Mucosa of rectum (tissue), 2 donors: ENCODE results near the gene ACTRT3.

Source experiments
- H3K27ac ChIP-seq, 2 donors: one replicate each; pipeline ENCODE4 v1.7.0; 2013; ENCODE audit warnings: inconsistent platforms in 2 of 2, low read depth in 2 of 2, low read length in 2 of 2
- H3K27me3 ChIP-seq, 2 donors: one replicate each; pipeline ENCODE4 v1.7.0; 2013; ENCODE audit warnings: low read length in 2 of 2; ENCODE audit not compliant: control insufficient read depth in 2 of 2, insufficient read depth in 2 of 2
- H3K36me3 ChIP-seq, 2 donors: one replicate each; pipeline ENCODE4 v1.7.0; 2013; ENCODE audit warnings: low read length in 2 of 2; ENCODE audit not compliant: control insufficient read depth in 2 of 2, insufficient read depth in 2 of 2
- H3K4me1 ChIP-seq, 2 donors: one replicate each; pipeline ENCODE4 v1.7.0; 2013; ENCODE audit warnings: low read length in 2 of 2, mild to moderate bottlenecking in 1 of 2; ENCODE audit not compliant: control insufficient read depth in 2 of 2, insufficient read depth in 2 of 2
- H3K4me3 ChIP-seq, 2 donors: one replicate each; pipeline ENCODE4 v1.7.0; 2013; ENCODE audit warnings: low read length in 2 of 2
- H3K9ac ChIP-seq, 2 donors: one replicate each; pipeline ENCODE4 v1.7.0; 2013; ENCODE audit warnings: low read length in 2 of 2, low read depth in 1 of 2, mild to moderate bottlenecking in 1 of 2
- H3K9me3 ChIP-seq, 2 donors: one replicate each; pipeline ENCODE4 v1.7.0; 2013; ENCODE audit warnings: low read length in 2 of 2; ENCODE audit not compliant: control insufficient read depth in 2 of 2
- donor health status: healthy.
- donor health status: Normal muscosa, but diverticular disease.

The ACTRT3 gene

DNA sequence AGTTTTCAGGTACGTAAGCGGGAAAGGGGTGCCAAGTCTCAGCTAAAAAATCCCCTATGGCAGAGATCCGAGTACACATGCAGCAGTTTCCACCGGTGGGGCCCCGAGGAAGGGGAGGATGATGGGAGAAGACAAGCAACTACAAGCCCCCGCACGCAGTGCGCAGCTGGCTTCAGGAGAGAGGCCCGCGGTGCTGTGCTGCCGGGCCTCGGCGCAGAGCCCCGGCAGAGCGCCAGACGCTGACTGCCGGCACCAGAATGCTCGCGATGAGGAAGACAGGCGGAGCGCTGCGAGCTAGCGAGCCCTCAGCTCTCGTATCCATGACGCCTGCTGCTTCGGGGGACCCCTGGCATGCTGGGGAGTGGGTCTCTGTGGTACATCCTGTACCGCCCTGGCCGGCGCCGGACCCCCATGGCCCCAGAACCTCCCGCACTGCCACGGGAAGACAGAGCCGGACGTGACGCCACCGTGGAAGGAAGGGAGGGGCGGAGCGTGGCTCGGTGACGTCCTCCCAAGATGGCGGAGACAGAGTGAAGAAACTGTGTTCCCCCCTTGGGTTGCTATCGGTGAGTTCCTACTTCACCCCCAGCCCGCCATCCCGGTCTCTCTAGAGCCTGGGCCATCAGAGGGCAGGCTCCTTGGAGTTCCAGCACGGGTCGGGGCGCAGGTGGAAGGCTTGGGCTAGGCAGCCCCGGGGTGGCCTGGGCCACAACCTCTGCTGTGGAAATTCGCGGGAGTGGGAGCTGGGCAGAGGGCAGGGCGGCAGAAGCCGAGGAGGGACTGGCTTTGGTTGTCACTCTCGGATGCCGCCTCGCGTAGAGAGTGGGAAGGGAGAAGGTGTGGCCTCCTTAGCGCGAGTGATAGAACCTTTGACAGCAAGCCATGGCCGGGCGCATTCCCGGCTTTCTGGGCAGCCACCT is 3.8 kb upstream of the ACTRT3 start, which contains the start of gene MYNN:
Gene MYNN (plus strand): TSS at position 500 of the 920 bp plus-strand sequence. CDS start 900 bp downstream, outside the sequence.
- Histone ChIP-seq H3K27ac (peak within 1 kb of the TSS; percentile 99 to 100), H3K27me3 (no peaks in the 10 kb centered on the region), H3K9ac (peak within 1 kb of the TSS; percentile 95 to 99), H3K9me3 (no peaks in the 10 kb centered on the region), H3K4me3 (peak within 1 kb of the TSS; percentile 79 to 86), H3K36me3 (peaks cover 20 to 26% of the 10 kb centered on the region in 2 donors), H3K4me1 (peaks cover 11 to 14% of the 10 kb centered on the region in 2 donors)

GRCh38 chr3:169772305-169772896 is 3.0 kb upstream of the ACTRT3 start:
- peak overlapping the region; percentile 95 to 99 for H3K9ac ChIP-seq
- peaks cover 13 to 19% of the 10 kb centered on the region in 2 donors for H3K36me3 ChIP-seq
- H3K9me3 ChIP-seq, result no peaks in the 10 kb centered on the region
- H3K4me1 ChIP-seq, result peaks cover 11 to 14% of the 10 kb centered on the region in 2 donors
- peak overlapping the region; percentile 79 to 86 for H3K4me3 ChIP-seq
- H3K27me3 ChIP-seq, result no peaks in the 10 kb centered on the region
- peak overlapping the region; percentile 99 to 100 for H3K27ac ChIP-seq

GRCh38 chr3:169771497-169772304 is 2.3 kb upstream of the ACTRT3 start:
- H3K27me3 ChIP-seq, result no peaks in the 10 kb centered on the region
- H3K4me3 ChIP-seq, result peak overlapping the region; percentile 79 to 86
- no peaks in the 10 kb centered on the region for H3K9me3 ChIP-seq
- peak overlapping the region; percentile 95 to 99 for H3K9ac ChIP-seq
- peaks cover 10 to 13% of the 10 kb centered on the region in 2 donors for H3K36me3 ChIP-seq
- H3K27ac ChIP-seq, result peak overlapping the region; percentile 99 to 100
- peaks cover 11 to 14% of the 10 kb centered on the region in 2 donors for H3K4me1 ChIP-seq

DNA sequence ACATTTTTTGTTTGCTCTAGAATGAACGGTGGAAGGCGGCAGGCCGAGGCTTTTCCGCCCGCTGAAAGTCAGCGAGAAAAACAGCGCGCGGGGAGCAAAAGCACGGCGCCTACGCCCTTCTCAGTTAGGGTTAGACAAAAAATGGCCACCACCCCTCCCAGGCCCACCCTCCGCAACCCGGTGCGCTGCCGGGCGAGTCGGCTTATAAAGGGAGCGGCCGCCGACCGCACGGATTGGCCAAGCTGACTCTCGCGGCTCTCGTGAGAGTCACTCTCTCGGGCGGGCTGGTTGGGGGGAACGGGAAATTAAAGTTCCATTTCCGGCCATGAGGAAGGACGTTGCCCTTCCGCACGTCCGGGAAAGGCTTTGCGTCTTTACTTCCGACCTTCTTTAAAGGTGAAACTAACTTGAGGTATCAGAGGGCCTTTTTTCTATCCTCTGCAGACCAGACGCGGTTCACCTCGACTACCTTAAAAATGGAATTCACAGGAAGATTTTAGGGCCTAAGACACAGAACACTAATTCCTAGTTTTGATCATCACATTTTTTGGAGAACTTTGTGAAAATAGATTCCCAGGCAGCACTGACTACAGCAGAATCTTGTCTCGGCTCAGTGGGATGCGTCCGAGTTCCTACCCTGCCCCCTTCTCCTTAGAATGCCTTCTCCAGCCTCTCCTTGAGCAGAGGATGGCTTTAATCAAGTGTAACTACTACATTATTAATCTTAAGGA is 4.3 kb downstream of the ACTRT3 start, which contains the start of gene TERC:
Gene TERC (minus strand): TSS at position 179 of the 731 bp plus-strand sequence.
- Histone ChIP-seq H3K36me3 (no peaks in the 10 kb centered on the region), H3K4me1 (peaks cover 0 to 3% of the 10 kb centered on the region in 2 donors), H3K9me3 (no peaks in the 10 kb centered on the region), H3K27me3 (no peaks in the 10 kb centered on the region), H3K4me3 (peak within 1 kb of the TSS; percentile 91 to 93), H3K9ac (peak within 1 kb of the TSS; percentile 96 to 97), H3K27ac (peak within 1 kb of the TSS; percentile 94 to 96)

- Histone ChIP-seq H3K27ac (peak overlapping the region; percentile 94 to 96), H3K9me3 (no peaks in the 10 kb centered on the region), H3K36me3 (no peaks in the 10 kb centered on the region), H3K4me3 (peak overlapping the region; percentile 91 to 93), H3K27me3 (no peaks in the 10 kb centered on the region), H3K9ac (peak overlapping the region; percentile 96 to 97), H3K4me1 (no peaks in the 10 kb centered on the region)
Observed at GRCh38 chr3:169764312-169764881, 5.0 kb downstream of the ACTRT3 start.

DNA sequence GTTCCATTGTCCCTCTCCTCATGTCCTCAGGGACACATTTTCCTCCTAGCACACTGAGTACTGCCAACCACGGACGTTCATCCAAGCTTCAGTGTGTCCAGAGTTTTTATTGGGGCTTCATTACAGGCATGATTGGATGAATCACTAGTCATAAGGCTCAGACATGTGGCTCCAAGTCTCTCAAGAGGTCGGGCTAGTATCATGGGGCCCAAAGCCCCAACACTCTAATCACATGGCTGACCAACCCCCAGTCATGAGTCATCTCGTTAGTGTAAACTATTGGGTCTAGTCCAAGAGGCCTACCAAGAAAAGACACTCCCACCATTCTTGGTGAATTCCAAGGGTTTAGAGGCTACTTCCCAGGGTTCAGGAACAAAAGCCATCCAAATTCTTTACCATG is 8.9 kb downstream of the ACTRT3 start:
- H3K4me1 ChIP-seq, result peaks cover 0 to 3% of the 10 kb centered on the region in 2 donors
- H3K27me3 ChIP-seq, result no peaks in the 10 kb centered on the region
- no peak overlapping the region for H3K4me3 ChIP-seq
- no peak overlapping the region for H3K27ac ChIP-seq
- no peaks in the 10 kb centered on the region for H3K36me3 ChIP-seq
- H3K9me3 ChIP-seq, result no peaks in the 10 kb centered on the region
- no peak overlapping the region for H3K9ac ChIP-seq

GRCh38 chr3:169759256-169759655 is 10.1 kb downstream of the ACTRT3 start:
- Histone ChIP-seq H3K27me3 (no peaks in the 10 kb centered on the region), H3K9ac (no peak overlapping the region), H3K4me3 (no peak overlapping the region), H3K27ac (no peak overlapping the region), H3K4me1 (peaks cover 0 to 3% of the 10 kb centered on the region in 2 donors), H3K36me3 (no peaks in the 10 kb centered on the region), H3K9me3 (no peaks in the 10 kb centered on the region)

DNA sequence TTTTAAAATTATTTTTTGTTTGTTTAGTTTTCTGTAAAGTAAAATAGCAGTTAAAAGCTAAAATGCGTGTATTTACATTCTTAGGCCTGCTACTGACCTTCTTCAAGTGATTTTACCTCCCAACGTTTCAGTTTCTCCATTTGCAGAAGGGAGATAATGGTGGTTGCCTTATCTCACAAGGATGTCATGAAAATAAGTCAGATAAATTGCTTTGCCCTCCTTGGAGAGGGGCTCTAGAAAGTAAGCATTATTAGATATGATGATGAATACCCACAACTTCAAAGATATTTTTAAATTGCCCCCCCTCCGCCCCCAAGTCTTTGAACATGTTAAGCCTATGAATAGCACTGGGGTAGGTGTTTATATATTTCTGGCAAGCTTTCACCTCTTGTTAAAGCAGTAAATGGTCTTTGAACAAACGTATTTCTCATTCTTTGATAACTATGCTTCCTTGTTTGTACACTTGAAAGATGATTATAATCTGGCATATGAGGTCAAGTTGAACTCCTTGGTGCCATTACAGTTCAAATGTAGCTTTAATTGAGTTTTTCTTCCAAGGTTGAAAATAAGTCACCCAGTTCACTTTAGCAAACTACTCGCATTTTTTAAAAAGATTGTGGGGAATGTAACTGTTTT is 10.9 kb downstream of the ACTRT3 start:
- no peaks in the 10 kb centered on the region for H3K36me3 ChIP-seq
- H3K4me3 ChIP-seq, result no peak overlapping the region
- peaks cover 0 to 3% of the 10 kb centered on the region in 2 donors for H3K4me1 ChIP-seq
- H3K27me3 ChIP-seq, result no peaks in the 10 kb centered on the region
- H3K9me3 ChIP-seq, result no peaks in the 10 kb centered on the region
- H3K9ac ChIP-seq, result no peak overlapping the region
- no peak overlapping the region for H3K27ac ChIP-seq

DNA sequence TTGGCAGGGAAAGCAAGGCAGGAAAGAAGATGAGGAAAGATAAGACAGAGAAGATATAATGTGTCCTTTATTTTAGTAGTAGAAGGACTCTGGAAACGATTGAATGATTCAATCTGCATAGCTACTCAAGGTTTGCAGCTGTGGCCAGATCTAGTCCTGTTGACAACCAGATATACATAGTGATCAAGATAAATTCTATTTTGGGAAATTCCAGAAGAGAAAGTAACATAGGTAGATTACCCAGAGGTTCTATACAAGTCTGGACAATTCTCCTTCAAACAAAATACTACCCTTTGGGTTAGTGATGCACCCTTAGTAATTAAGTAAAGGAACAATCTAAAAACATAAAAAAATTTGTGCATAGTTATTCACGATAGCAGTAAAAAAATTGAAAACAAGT is 13.9 kb downstream of the ACTRT3 start:
- H3K36me3 ChIP-seq, result no peaks in the 10 kb centered on the region
- H3K9ac ChIP-seq, result no peak overlapping the region
- H3K27me3 ChIP-seq, result no peaks in the 10 kb centered on the region
- no peaks in the 10 kb centered on the region for H3K9me3 ChIP-seq
- peaks cover 0 to 3% of the 10 kb centered on the region in 2 donors for H3K4me1 ChIP-seq
- no peak overlapping the region for H3K27ac ChIP-seq
- no peak overlapping the region for H3K4me3 ChIP-seq
